H1 (cell line): Measurements from ENCODE around the gene DIABLO. TPM values are rescaled to one million over a fixed set of nuclear protein-coding genes. Genes with fewer than 3 reads are reported as not detected.

Source experiments
- NRF1 ChIP-seq: IDR thresholded peaks from 2 replicates; pipeline ENCODE4 v1.6.1; 2011; ENCODE audit warnings: mild to moderate bottlenecking, low read depth, low read length, improper control_type of control experiment
- PHF8 ChIP-seq: fragments of 200-600 bp; sonication (generic); conservative IDR thresholded peaks from 2 replicates; pipeline ENCODE4 v1.7.1; 2012; ENCODE audit warnings: low read depth, mild to moderate bottlenecking, inconsistent platforms, low read length, moderate library complexity
- TBP ChIP-seq: IDR thresholded peaks from 2 replicates; pipeline ENCODE4 v1.6.1; 2011; ENCODE audit warnings: low read depth, low read length, improper control_type of control experiment
- polyA plus RNA-seq, 7 experiments: library from polyadenylated mRNA; depleted of rRNA in 3 of 7; stranded (reverse) in 5 of 7; unstranded in 2 of 7; fragments of >200 nt in 5 of 7; fragments of 200-250 nt in 2 of 7; gene quantifications; 1 replicate in 5 of 7; 2 replicates in 1 of 7; 4 replicates in 1 of 7; pipeline versions ENCODE4 v1.2.1 to v1.2.3, GENCODE V29; 2011 to 2013; ENCODE audit warnings: missing spikeins in 2 of 7, mixed read lengths in 2 of 7
- total RNA-seq: library from RNA; stranded (reverse); fragmentation: NEBNext Ultra II Directional; extraction: Animal tissue kit (Norgen Biotek cat#: 25700); gene quantifications from 2 replicates; pipeline ENCODE4 v1.2.1, GENCODE V29; 2021
- TF ChIP-seq, protein P1 (sequence below): IDR thresholded peaks from 2 replicates; pipeline ENCODE4 v1.6.1; 2012; ENCODE audit warnings: inconsistent platforms

The DIABLO gene
- total and polyA plus RNA-seq, 2 of the 8 experiments (the other 6 are each of a cell fraction or from before 2014, with no cell fraction given), result 65.2 to 68.3 TPM

DNA sequence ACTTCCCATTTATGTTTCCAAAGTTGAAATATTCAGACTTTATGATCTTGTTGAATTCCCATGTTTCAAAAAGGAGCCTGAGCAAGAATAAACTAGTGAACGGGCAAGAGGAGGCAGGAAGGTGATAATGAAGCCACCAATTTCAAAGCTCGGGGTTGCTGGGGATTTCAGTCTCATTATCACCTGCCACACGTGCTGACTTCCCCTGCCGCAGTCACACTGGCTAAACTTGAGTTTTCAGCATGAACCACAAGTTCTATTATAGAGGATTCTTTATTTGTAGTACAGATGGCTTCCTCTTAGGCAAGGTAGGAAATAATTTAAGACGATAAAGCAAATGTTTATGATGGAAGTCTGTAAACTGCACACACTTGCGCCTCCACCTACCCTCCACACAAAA lies 18.1 kb upstream of the DIABLO start (continued):
- TF ChIP-seq NRF1 (no peak), TBP (no peak), PHF8 (no peak)
- TF ChIP-seq, protein P1, sequence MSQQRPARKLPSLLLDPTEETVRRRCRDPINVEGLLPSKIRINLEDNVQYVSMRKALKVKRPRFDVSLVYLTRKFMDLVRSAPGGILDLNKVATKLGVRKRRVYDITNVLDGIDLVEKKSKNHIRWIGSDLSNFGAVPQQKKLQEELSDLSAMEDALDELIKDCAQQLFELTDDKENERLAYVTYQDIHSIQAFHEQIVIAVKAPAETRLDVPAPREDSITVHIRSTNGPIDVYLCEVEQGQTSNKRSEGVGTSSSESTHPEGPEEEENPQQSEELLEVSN, result no peak
